ENCODE results near the gene PRKN. TPM values are rescaled to one million over a fixed set of nuclear protein-coding genes. Genes with fewer than 3 reads are reported as not detected.
"Not testable (repeated sequence)": the region's sequence is repeated elsewhere in the genome, so short reads cannot be mapped to it uniquely, and the experiment has no call there.

The PRKN gene
- total RNA-seq, 2 donors from 2014 or later = 7.6 to 7.9 TPM

DNA sequence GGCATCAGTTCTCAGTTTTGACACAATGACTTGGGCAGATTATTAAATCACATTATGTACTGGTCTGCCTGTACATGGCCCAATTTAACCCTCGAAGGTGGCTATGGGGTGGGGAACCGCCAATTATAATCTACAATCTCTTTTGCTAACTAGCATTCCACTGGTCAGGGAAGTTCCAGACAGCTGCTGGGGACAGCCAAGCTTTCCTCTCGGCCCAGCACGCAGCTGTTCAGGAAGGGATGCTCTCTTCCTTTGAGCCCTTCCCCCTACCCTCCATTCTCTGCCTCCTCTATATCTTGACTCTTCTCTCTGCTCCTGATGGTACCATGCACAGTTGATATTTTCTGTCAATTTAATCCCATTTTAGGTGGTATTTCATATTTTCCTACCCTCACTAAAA is 1220.2 kb downstream of the PRKN start:
- intact Hi-C loops (cut with DNase I) = no loop called here
- DNase-seq (ENCODE audit: low spot score) = no peak

DNA sequence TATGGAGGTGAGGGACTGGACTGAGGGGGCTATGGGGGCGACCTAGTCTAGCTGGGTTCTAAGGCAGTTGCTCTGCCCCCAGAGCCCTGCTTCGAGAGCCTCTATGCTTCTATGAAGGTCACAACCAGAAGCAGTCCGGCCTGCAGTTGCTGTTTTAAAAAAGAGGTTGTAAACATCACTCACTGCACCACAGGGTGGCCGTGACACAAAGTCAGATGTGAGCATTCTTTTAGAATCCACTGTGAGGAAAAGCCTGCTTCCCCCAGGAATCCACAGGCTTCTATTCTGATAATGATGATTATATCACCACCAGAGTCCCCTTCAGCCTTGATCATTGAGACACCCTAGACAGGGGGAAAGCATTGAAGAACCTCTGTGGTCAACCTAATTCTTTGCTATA is 1224.0 kb downstream of the PRKN start:
- intact Hi-C loops (cut with DNase I) = no loop called here
- DNase-seq (ENCODE audit: low spot score) = no peak

- DNase-seq (ENCODE audit: low spot score) = no peak
Observed at GRCh38 chr6:161498881-161499280, 1228.7 kb downstream of the PRKN start.

DNA sequence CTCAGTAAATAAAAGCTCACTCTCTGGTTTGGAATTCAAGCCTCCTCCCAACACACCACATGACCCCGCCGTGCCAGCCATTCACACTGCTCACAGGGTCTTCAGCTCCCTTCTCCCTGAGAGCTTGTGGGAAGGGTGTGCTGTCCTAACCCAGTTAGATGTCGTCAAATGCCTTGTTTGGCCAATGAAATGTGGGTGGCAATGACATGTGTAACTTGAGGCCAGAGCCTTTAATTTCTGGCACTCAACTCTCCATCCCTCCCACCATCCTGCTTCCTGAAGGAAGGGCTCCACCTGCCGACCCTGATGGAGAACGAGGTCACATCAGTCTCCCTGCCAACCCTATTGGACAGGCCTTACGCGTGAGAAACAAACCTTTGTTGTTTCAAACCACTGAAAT is 1229.2 kb downstream of the PRKN start:
- intact Hi-C loops (cut with DNase I) = no loop called here
- DNase-seq (ENCODE audit: low spot score) = no peak

More at GRCh38 chr6:161498881-161499280, 1228.7 kb downstream of the PRKN start:
- intact Hi-C loops (cut with DNase I) = no loop called here

- intact Hi-C loops (cut with DNase I) = no loop called here
- no peak for DNase-seq (ENCODE audit: low spot score)
Observed at GRCh38 chr6:161496941-161497340, 1230.6 kb downstream of the PRKN start.

- DNase-seq (ENCODE audit: low spot score); intact Hi-C loops (cut with DNase I): not testable (repeated sequence)
Observed at GRCh38 chr6:161496271-161496670, 1231.3 kb downstream of the PRKN start.

GRCh38 chr6:161494566-161494965 is 1233.0 kb downstream of the PRKN start:
- intact Hi-C loops (cut with DNase I) = no loop called here
- DNase-seq (ENCODE audit: low spot score) = no peak

GRCh38 chr6:161493576-161494118 is 1233.9 kb downstream of the PRKN start:
- DNase-seq (ENCODE audit: low spot score) = no peak
- intact Hi-C loops (cut with DNase I) = no loop called here

- intact Hi-C loops (cut with DNase I) = no loop called here
- DNase-seq (ENCODE audit: low spot score) = no peak
Observed at GRCh38 chr6:161489626-161490306, 1237.8 kb downstream of the PRKN start.

- intact Hi-C loops (cut with DNase I) = no loop called here
- no peak for DNase-seq (ENCODE audit: low spot score)
Observed at GRCh38 chr6:161487694-161488093, 1239.9 kb downstream of the PRKN start.

- intact Hi-C loops (cut with DNase I) = no loop called here
Observed at GRCh38 chr6:161487217-161487531, 1240.4 kb downstream of the PRKN start.

DNA sequence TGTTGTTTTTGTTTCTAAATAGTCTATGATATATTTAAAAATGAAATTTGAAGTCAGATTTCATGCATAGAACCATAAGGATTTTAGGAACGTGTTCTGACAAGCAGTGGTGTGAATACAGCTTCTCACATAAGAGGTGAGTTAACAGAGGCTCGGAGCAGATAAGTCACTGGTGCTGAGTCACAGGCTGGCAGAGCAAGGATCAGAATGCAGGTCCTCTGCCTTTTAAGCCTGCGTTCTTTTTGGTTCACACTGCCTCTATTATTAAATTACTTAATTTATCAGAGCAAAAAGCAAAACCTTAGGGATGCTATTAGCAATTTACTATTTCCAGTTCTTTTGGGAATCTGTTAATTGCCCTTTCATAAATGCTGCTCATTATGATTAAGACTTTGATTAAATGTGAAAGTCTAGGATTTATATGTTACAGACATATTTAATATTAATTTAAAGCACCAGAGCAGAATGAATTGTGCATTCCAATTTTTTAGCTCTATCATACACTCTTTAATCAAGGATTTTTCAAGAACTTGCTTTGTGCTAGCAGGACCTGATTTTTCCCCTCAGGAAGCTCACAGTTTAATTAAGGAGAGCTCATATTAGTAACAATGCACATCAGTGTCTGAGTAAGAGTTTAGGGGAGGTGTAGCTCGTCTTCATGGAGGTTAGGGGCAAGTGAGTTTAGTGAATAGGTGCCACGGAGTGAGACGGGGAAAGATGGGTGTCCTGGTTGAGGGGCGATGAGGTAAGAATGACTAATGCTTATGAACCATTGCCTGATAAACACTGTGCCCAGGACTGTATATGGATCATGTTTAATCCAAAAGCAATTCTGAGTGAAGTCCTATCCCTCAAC is 1241.0 kb downstream of the PRKN start:
- intact Hi-C loops (cut with DNase I) = no loop called here
- no peak for DNase-seq (ENCODE audit: low spot score)

More at GRCh38 chr6:161487217-161487531, 1240.4 kb downstream of the PRKN start:
- no peak for DNase-seq (ENCODE audit: low spot score)

DNA sequence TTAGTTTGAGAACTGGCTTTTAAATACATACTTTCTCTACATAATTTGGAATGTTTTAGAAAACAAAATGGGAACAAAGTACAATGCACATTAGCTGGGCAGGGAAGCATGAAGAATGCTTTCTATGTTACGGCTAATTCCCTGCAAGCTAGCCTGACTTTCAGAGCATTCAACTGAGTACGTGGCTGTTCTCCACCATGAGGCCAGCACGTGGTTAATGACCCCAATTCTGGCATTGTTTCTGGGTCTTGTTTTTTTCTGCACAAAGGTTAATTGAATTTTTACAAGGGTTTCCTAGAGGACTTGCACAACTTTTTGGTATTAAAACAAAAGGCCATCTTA is 1245.1 kb downstream of the PRKN start:
- intact Hi-C loops (cut with DNase I) = no loop called here
- DNase-seq (ENCODE audit: low spot score) = no peak

DNA sequence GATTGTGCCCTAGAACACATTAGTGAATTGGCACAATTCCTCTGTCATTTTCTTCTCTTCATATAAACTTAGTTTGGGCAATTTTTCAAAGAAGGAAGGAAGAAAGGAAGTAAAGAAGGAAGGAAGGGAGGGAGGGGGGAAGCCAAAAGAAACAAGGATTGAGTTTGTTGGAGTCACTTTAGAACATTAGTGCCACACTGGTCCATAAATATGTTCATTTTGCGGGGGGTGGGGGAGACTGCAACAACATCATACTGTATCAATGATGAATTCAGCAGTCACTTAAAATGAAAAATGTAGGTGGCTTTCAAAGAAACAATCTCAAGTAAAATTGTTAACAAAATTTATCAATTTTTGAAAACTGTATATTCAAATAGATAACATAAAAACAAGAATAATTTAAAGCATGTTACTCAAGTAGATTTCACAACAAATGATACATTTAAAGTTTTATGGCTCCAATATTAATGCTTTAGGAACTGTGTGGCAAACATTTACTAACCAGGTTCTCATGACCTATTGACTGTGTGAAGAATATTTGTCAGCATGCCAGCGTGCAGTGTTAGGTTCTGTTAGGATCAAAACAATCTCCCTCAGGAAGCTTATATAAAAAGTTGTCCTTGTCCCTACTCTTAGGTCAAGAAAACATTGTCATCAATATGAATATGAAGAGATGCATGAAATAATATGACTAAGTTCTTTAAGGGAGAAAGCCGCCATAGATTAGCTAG is 1245.6 kb downstream of the PRKN start:
- DNase-seq (ENCODE audit: low spot score) = no peak
- intact Hi-C loops (cut with DNase I) = no loop called here

- no peak for DNase-seq (ENCODE audit: low spot score)
- intact Hi-C loops (cut with DNase I) = no loop called here
Observed at GRCh38 chr6:161480421-161481155, 1247.0 kb downstream of the PRKN start.

DNA sequence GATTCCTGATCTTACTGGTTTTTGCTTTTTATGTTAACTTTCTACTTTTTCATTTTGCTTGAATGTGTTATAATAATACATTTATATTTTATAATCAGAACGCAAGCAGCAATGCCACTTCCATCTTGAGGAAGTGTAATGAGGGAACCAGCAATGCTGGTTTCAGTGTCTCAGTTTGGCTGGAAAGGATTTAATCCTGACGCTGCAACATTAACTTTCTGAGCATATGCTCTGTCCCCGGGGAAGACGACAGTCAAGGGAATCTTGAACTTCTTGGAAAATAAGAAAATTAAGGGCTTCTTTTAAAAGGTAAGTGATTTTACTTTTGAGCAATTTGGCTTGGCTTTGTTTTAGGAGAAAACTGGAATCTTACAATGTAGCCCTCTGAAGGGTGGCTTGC is 1248.2 kb downstream of the PRKN start:
- intact Hi-C loops (cut with DNase I) = no loop called here
- no peak for DNase-seq (ENCODE audit: low spot score)

GRCh38 chr6:161477876-161478425 is 1249.6 kb downstream of the PRKN start:
- intact Hi-C loops (cut with DNase I) = no loop called here
- DNase-seq (ENCODE audit: low spot score) = no peak

- intact Hi-C loops (cut with DNase I) = no loop called here
- no peak for DNase-seq (ENCODE audit: low spot score)
Observed at GRCh38 chr6:161476711-161477110, 1250.9 kb downstream of the PRKN start.

DNA sequence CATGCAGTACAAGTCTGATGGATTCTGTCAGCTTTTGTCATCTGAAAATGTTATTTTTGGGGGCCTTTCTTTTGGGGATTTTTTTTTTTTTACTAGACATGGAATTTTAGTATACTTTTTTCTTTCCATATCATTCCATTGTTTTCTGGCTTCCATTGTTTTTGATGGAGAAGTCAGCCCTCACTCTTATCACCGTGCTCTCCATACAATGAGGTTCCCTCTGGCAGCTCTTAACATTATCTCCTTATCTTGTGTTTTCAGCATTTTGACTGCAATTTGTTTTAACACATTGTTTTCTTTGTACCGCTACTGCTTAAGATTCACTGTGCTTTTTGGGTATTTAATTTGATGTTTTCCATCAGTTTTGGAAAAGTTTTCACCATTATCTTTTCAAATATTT is 1262.2 kb downstream of the PRKN start:
- intact Hi-C loops (cut with DNase I) = no loop called here
- no peak for DNase-seq (ENCODE audit: low spot score)
